Ishikawa (cell line): ENCODE measurements around the gene OBP2B.

Source experiments
- CREB1 ChIP-seq: IDR thresholded peaks from 2 replicates; pipeline ENCODE4 v1.6.1; 2012; ENCODE audit warnings: low read depth
- EGR1 ChIP-seq: IDR thresholded peaks from 2 replicates; pipeline ENCODE4 v1.6.1; 2012
- EP300 ChIP-seq: IDR thresholded peaks from 2 replicates; pipeline ENCODE4 v1.6.1; 2012; ENCODE audit warnings: borderline replicate concordance
- FOXM1 ChIP-seq: IDR thresholded peaks from 2 replicates; pipeline ENCODE4 v1.6.1; 2012; ENCODE audit warnings: low read depth, borderline replicate concordance
- RAD21 ChIP-seq: IDR thresholded peaks from 2 replicates; pipeline ENCODE4 v1.6.1; 2012; ENCODE audit warnings: low read depth
- TAF1 ChIP-seq: IDR thresholded peaks from 2 replicates; pipeline ENCODE4 v1.6.1; 2012; ENCODE audit warnings: low read depth, mild to moderate bottlenecking
- TCF12 ChIP-seq: IDR thresholded peaks from 2 replicates; pipeline ENCODE4 v1.6.1; 2012; ENCODE audit warnings: low read depth
- TEAD4 ChIP-seq: IDR thresholded peaks from 2 replicates; pipeline ENCODE4 v1.6.1; 2012
- TF ChIP-seq, protein P1 (sequence below): IDR thresholded peaks from 2 replicates; pipeline ENCODE4 v1.6.1; 2012; ENCODE audit warnings: low read depth, mild to moderate bottlenecking
- TF ChIP-seq, protein P2 (sequence below): IDR thresholded peaks from 2 replicates; pipeline ENCODE4 v1.6.1; 2012

DNA sequence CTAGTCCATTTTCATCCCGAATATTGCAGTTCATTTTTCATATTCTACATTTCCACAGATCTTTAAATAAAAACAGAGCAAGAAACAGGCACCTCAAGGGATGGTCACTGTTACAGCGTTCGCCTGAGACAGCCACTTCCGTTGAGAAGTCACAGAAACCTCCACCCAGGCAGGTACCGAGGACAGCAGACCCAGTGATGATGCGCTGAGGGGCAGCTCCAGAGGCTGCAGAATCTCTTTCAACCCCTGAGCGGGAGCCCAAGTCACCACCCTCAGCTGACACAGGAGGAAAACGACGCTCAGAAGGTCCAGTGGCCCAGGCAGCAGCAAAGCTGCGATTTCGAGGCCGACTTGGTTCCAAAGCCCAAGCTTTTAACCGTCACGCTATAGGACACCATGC, 33.2 kb upstream of the OBP2B start:
- TF ChIP-seq RAD21 (no peak), TEAD4 (no peak), TAF1 (no peak), TCF12 (no peak), CREB1 (no peak), FOXM1 (no peak), EP300 (no peak), EGR1 (no peak)
- TF ChIP-seq, protein P1, sequence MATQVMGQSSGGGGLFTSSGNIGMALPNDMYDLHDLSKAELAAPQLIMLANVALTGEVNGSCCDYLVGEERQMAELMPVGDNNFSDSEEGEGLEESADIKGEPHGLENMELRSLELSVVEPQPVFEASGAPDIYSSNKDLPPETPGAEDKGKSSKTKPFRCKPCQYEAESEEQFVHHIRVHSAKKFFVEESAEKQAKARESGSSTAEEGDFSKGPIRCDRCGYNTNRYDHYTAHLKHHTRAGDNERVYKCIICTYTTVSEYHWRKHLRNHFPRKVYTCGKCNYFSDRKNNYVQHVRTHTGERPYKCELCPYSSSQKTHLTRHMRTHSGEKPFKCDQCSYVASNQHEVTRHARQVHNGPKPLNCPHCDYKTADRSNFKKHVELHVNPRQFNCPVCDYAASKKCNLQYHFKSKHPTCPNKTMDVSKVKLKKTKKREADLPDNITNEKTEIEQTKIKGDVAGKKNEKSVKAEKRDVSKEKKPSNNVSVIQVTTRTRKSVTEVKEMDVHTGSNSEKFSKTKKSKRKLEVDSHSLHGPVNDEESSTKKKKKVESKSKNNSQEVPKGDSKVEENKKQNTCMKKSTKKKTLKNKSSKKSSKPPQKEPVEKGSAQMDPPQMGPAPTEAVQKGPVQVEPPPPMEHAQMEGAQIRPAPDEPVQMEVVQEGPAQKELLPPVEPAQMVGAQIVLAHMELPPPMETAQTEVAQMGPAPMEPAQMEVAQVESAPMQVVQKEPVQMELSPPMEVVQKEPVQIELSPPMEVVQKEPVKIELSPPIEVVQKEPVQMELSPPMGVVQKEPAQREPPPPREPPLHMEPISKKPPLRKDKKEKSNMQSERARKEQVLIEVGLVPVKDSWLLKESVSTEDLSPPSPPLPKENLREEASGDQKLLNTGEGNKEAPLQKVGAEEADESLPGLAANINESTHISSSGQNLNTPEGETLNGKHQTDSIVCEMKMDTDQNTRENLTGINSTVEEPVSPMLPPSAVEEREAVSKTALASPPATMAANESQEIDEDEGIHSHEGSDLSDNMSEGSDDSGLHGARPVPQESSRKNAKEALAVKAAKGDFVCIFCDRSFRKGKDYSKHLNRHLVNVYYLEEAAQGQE, result no peak
- TF ChIP-seq, protein P2, sequence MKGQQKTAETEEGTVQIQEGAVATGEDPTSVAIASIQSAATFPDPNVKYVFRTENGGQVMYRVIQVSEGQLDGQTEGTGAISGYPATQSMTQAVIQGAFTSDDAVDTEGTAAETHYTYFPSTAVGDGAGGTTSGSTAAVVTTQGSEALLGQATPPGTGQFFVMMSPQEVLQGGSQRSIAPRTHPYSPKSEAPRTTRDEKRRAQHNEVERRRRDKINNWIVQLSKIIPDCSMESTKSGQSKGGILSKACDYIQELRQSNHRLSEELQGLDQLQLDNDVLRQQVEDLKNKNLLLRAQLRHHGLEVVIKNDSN, result no peak
